D721Med (cell line): ENCODE measurements around the gene MS4A4E.

Experiments
- DNase-seq: peaks from one replicate; pipeline ENCODE4 v3.0.0; 2011; ENCODE audit warnings: low spot score; ENCODE audit not compliant: insufficient read length
- FAIRE-seq: peaks from 2 replicates; lab custom pipeline; 2011; peaks lifted over from hg19 to GRCh38; lab: Jason Lieb, UNC
- TF ChIP-seq, protein P1 (sequence below): IDR thresholded peaks from 2 replicates; pipeline ENCODE4 v1.5.1; 2012; ENCODE audit warnings: mild to moderate bottlenecking, control low read depth; ENCODE audit not compliant: insufficient read depth; ENCODE audit errors: missing control alignments

Gene MS4A4E

DNA sequence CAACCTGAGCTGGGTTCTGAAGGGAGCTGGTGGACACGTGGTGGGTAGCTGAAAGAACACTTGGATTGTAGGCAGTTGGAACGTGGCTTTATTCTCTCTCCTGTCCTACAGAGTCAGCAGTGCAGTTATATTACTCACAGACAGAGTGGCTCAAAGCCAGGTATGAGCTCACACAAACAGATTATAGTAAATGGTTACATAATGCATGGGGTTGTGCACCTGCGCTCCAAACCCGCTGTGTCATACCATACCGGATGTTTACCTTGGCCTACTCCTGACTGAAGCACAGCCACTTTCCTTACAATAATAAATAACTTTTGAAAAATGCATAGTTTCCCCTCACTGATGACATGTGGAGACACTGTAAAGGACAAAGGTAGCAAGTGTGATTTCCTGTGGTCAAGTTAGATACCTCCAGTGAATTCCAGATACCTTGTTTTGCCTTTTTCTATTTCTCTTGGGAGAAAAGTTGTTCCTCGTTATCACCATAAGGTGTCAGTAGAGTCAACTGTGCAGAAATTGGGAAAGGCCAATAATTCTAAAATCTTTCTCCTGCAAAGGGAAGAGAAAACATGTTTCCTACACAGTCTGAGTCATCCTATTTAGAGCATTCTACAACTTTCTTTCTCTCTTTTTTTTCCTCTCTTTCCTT is 73.5 kb downstream of the MS4A4E start:
- FAIRE-seq (no peak), DNase-seq (no peak)
- TF ChIP-seq, protein P1, sequence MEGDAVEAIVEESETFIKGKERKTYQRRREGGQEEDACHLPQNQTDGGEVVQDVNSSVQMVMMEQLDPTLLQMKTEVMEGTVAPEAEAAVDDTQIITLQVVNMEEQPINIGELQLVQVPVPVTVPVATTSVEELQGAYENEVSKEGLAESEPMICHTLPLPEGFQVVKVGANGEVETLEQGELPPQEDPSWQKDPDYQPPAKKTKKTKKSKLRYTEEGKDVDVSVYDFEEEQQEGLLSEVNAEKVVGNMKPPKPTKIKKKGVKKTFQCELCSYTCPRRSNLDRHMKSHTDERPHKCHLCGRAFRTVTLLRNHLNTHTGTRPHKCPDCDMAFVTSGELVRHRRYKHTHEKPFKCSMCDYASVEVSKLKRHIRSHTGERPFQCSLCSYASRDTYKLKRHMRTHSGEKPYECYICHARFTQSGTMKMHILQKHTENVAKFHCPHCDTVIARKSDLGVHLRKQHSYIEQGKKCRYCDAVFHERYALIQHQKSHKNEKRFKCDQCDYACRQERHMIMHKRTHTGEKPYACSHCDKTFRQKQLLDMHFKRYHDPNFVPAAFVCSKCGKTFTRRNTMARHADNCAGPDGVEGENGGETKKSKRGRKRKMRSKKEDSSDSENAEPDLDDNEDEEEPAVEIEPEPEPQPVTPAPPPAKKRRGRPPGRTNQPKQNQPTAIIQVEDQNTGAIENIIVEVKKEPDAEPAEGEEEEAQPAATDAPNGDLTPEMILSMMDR, result peak; percentile 6

DNA sequence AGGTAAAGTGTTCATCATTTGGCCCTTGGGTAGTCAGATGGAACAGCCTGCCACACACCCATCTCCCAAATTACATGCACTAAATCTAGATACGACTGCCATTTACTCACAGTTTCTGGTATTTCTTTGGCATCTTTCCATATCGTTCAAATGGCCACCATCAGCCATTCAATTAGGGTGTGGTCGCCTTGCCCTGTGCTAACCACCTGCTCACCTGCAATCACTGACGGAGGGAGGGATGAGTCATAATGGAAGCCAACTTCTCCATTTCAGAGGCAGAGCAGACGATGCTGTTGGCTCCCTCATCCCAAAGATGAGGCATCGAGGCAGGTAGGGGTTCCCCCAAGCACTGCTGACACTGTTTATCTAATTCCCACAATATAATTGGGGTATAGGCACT is 74.6 kb downstream of the MS4A4E start:
- no peak for FAIRE-seq
- TF ChIP-seq, protein P1, result no peak
- no peak for DNase-seq

DNA sequence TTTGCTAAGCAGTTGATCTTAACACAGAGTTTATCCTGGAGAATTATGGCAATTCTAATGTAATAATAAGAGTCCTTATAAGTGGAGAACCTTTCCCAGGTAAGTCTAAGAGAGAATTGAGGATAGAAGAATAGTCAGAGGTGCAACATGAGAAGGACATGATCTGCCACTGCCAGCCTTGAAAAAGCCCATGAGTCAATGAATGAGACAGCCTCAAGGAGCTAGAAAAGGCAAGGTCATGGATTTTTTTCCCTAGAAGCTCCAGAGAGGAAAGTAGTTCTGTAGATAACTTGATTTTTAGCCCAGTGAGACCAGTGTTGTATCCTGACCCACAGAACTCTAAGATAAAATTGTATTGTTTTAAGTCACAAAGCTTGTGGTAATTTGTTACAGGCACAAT is 77.0 kb downstream of the MS4A4E start:
- TF ChIP-seq, protein P1, result no peak
- no peak for FAIRE-seq
- no peak for DNase-seq

DNA sequence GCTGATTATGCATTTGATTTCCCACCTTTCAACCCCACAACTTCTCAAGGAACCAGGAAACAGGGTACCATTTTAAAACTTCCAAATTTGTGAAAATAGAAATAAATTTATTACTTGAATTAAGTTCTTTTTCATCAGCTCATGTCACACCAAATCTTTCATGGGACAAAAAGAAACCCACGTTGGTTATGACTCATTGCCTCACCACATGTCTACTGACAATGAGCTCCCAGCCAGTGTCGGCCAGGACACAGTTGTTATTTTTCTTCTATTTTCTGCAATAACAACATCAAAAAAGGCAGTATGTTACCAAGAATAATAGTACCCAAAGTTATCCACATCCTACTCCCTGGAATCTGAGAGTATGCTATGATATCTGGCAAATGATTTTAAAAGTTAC is 77.4 kb downstream of the MS4A4E start:
- DNase-seq (no peak), FAIRE-seq (no peak)
- TF ChIP-seq, protein P1, result no peak

DNA sequence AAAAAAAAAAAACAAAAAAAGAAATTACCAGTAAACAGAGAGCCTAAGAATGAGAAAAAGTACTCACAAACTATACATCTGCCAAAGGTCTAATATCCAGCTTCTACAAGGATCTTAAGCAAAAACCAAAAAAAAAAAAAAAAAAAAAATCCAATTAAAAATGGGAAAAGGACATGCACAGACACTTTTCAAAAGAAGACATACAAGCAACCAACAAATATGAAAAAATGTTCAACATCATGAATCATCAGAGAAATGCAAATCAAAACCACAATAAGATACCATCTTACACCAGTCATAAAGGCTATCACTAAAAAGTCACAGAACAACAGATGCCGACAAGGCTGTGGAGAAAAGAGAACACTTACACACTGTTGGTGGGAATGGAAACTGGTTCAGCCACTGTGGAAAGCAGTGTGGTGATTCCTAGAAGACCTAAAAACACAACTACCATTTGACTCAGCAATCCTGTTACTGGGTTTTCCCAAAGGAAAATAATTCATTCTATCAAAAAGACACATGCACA is 78.3 kb downstream of the MS4A4E start:
- DNase-seq, result no peak
- FAIRE-seq, result no peak
- TF ChIP-seq, protein P1, result no peak

DNA sequence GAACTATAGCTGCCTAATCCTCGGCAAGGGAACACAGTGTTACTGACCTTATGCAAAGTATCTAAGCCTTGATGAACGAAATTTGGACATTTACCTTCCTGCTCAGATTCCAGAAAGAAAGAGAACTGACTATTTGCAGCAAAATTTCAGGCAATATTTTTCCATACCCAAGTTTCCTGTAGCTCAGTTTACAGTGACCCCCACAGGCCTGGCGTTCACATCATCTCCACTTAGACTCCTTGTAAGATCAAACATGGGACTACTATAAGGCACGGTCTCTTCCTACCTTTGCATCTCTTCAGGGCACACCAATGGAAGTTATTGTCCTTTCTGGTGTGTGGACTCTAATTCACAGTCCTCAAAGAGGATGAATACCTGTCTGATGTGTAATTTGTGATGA is 81.2 kb downstream of the MS4A4E start:
- DNase-seq (no peak), FAIRE-seq (no peak)
- TF ChIP-seq, protein P1, result no peak

DNA sequence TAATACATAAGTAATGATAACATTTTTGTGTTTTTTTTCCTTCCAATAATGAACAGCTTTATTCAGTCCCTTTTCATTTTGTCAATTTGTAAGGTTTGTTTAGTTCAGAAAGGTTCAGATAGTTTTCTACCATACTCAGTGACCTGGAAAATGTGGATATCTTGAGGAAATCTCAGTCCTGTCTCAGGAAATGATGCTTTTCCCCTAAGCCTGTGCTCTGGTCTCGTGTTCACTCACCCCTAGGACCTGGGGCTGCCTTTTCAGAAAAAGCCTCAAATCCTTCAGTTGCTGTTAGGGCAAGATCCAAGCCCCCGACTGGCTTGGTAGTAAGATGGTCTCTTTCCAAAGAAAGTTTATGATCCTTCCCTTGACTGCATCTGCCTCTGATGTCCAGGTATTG is 81.8 kb downstream of the MS4A4E start:
- DNase-seq (no peak), FAIRE-seq (no peak)
- TF ChIP-seq, protein P1, result no peak
